MM.1S (cell line): ENCODE measurements around the gene RPL18.

Experiments
- DNase-seq: peaks from one replicate; pipeline ENCODE4 v3.0.0-alpha.2; 2015
- H2AFZ ChIP-seq: fragments of 300-600 bp; sonication (generic); 2 replicates; pipeline ENCODE4 v1.6.0; 2016; ENCODE audit warnings: antibody characterized with exemption, low read length
- H3F3A ChIP-seq: fragments of 300-600 bp; sonication (generic); 2 replicates; pipeline ENCODE4 v1.6.1; 2016; ENCODE audit warnings: mild to moderate bottlenecking, antibody characterized with exemption, low read length, moderate library complexity, mixed read lengths; ENCODE audit not compliant: insufficient read depth
- H3K27ac ChIP-seq: fragments of 300-600 bp; sonication (generic); 2 replicates; pipeline ENCODE4 v1.5.1; 2016; ENCODE audit warnings: mild to moderate bottlenecking, low read length
- H3K27me3 ChIP-seq: fragments of 300-600 bp; sonication (generic); replicated peaks from 2 replicates; pipeline ENCODE4 v1.6.0; 2016; ENCODE audit warnings: low read length; ENCODE audit not compliant: insufficient read depth
- H3K36me3 ChIP-seq: fragments of 300-600 bp; sonication (generic); replicated peaks from 2 replicates; pipeline ENCODE4 v1.6.1; 2016; ENCODE audit warnings: mild to moderate bottlenecking, low read length, mixed read lengths; ENCODE audit not compliant: insufficient read depth
- H3K4me1 ChIP-seq: fragments of 300-600 bp; sonication (generic); 2 replicates; pipeline ENCODE4 v1.6.1; 2016; ENCODE audit warnings: low read length, mixed read lengths
- H3K4me2 ChIP-seq: fragments of 300-600 bp; sonication (generic); 2 replicates; pipeline ENCODE4 v1.6.0; 2016; ENCODE audit warnings: low read depth, low read length
- H3K4me3 ChIP-seq: fragments of 300-600 bp; sonication (generic); 2 replicates; pipeline ENCODE4 v1.5.1; 2016; ENCODE audit warnings: low read length, mixed read lengths
- H3K79me2 ChIP-seq: fragments of 300-600 bp; sonication (generic); 2 replicates; pipeline ENCODE4 v1.6.1; 2016; ENCODE audit warnings: mixed run types, low read length, mixed read lengths
- H3K9ac ChIP-seq: fragments of 300-600 bp; sonication (generic); 2 replicates; pipeline ENCODE4 v1.6.1; 2016; ENCODE audit warnings: low read length, mixed read lengths
- H3K9me2 ChIP-seq: fragments of 300-600 bp; sonication (generic); replicated peaks from 2 replicates; pipeline ENCODE4 v1.6.1; 2016; ENCODE audit warnings: mild to moderate bottlenecking, low read length, mixed read lengths; ENCODE audit not compliant: insufficient read depth
- H3K9me3 ChIP-seq: fragments of 300-600 bp; sonication (generic); replicated peaks from 2 replicates; pipeline ENCODE4 v1.6.1; 2016; ENCODE audit warnings: mild to moderate bottlenecking, low read length, mixed read lengths; ENCODE audit not compliant: insufficient read depth
- H4K20me1 ChIP-seq: fragments of 300-600 bp; sonication (generic); 2 replicates; pipeline ENCODE4 v1.6.1; 2016; ENCODE audit warnings: mild to moderate bottlenecking, low read length, moderate library complexity, mixed read lengths; ENCODE audit not compliant: insufficient read depth
- CTCF ChIP-seq: fragments of 300-600 bp; sonication (generic); IDR thresholded peaks from 2 replicates; pipeline ENCODE4 v1.5.1; 2016; ENCODE audit warnings: antibody characterized with exemption, low read length, mixed read lengths
- EZH2 ChIP-seq: fragments of 300-600 bp; sonication (generic); optimal IDR thresholded peaks from 2 replicates; pipeline ENCODE3; 2017; ENCODE audit warnings: low read depth, mild to moderate bottlenecking, antibody characterized with exemption, low read length, mixed read lengths
- EZH2phosphoT487 ChIP-seq: fragments of 300-600 bp; sonication (generic); IDR thresholded peaks from 2 replicates; pipeline ENCODE4 v1.6.1; 2018; ENCODE audit warnings: antibody characterized with exemption, low read length

RPL18 gene

GRCh38 chr19:48627201-48627864 is 8.4 kb upstream of the RPL18 start:
- no peaks in the 10 kb centered on the region for H3K9me2 ChIP-seq
- H4K20me1 ChIP-seq: no peaks in the 10 kb centered on the region
- peaks cover 14% of the 10 kb centered on the region for H3K79me2 ChIP-seq
- no peaks in the 10 kb centered on the region for H3K36me3 ChIP-seq
- H3K4me2 ChIP-seq: no peak overlapping the region
- no peaks in the 10 kb centered on the region for H3K9me3 ChIP-seq
- TF ChIP-seq CTCF (no peak), EZH2phosphoT487 (no peak), EZH2 (no peak)
- no peak overlapping the region for H2AFZ ChIP-seq
- no peak overlapping the region for H3K4me3 ChIP-seq
- peaks cover 7% of the 10 kb centered on the region; the same call in 1 of the 2 replicates for H3K4me1 ChIP-seq
- H3F3A ChIP-seq: peaks cover 9% of the 10 kb centered on the region; the same call in 1 of the 2 replicates
- no peak overlapping the region for H3K9ac ChIP-seq
- DNase-seq: no peak
- no peak overlapping the region for H3K27ac ChIP-seq
- H3K27me3 ChIP-seq: no peaks in the 10 kb centered on the region

- no peak overlapping the region for H3K4me2 ChIP-seq
- no peak overlapping the region for H3K4me3 ChIP-seq
- no peaks in the 10 kb centered on the region for H3K36me3 ChIP-seq
- no peak overlapping the region for H3K9ac ChIP-seq
- H3K9me2 ChIP-seq: no peaks in the 10 kb centered on the region
- H3K4me1 ChIP-seq: peaks cover 7% of the 10 kb centered on the region; the same call in 1 of the 2 replicates
- H3F3A ChIP-seq: peaks cover 4% of the 10 kb centered on the region; the same call in 1 of the 2 replicates
- no peak for DNase-seq
- H3K27me3 ChIP-seq: no peaks in the 10 kb centered on the region
- no peaks in the 10 kb centered on the region for H3K9me3 ChIP-seq
- H3K27ac ChIP-seq: no peak overlapping the region
- TF ChIP-seq EZH2phosphoT487: no peak
- no peak for TF ChIP-seq CTCF
- TF ChIP-seq EZH2: no peak
- peaks cover 14% of the 10 kb centered on the region for H3K79me2 ChIP-seq
- H4K20me1 ChIP-seq: no peaks in the 10 kb centered on the region
- H2AFZ ChIP-seq: no peak overlapping the region
Measured at GRCh38 chr19:48625891-48626327, 6.9 kb upstream of the RPL18 start.

DNA sequence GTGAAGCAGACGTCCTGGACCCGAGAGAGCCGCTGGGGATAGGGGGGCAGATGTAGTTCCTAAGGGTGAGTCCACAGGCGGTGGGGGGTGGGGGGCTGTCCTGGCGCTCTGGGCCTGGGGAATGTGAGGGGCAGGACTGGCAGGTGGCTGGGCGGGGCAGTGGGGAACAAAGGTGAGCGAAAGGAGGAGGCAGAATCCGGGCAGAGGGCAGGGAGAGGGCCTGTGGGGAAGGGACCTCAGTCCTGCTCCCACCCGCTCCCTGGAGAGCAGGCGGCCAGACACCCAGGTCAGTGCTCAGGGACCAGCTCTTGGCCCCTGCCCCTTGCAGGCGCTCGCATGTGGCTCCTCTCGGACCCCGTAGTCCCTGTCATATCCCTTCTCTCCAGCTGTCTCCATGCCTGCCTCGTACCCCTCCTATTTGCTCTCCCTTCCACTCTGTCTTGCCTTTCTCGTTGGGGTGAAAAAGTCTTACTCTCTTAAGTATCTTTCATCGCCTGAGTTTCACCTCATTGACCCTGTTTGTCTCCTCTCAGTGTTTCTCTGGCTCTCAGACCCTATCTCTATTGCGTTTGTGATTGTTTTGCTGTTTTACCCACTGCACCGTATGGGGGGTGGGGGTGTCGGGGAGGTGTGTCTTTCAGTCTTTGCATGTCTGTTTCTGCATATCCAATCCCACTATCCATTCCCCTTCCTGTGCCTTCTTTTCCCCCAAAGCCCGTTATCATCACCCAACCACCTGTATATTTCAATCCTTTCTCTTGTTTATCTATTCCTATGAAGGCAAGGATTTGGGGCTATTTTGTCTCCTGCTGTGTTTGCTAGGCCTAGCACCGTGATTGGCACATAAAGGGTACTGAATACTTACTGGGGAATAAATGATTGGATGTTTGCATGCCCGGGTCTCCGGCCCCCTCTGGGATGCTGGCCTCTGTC is 6.1 kb upstream of the RPL18 start:
- peaks cover 10% of the 10 kb centered on the region for H3K4me1 ChIP-seq
- H3K9me2 ChIP-seq: no peaks in the 10 kb centered on the region
- H3K27me3 ChIP-seq: no peaks in the 10 kb centered on the region
- H3K9me3 ChIP-seq: no peaks in the 10 kb centered on the region
- peak overlapping the region; percentile 81 for H3K4me3 ChIP-seq
- peaks cover 17% of the 10 kb centered on the region for H3K79me2 ChIP-seq
- peaks cover 4% of the 10 kb centered on the region; the same call in 1 of the 2 replicates for H3F3A ChIP-seq
- H3K9ac ChIP-seq: peak overlapping the region; percentile 60
- no peak overlapping the region for H3K27ac ChIP-seq
- H4K20me1 ChIP-seq: no peaks in the 10 kb centered on the region
- no peak overlapping the region for H2AFZ ChIP-seq
- TF ChIP-seq EZH2phosphoT487: no peak
- TF ChIP-seq EZH2: no peak
- TF ChIP-seq CTCF: no peak
- peak overlapping the region; percentile 79 for H3K4me2 ChIP-seq
- H3K36me3 ChIP-seq: no peaks in the 10 kb centered on the region
- DNase-seq: no peak
